Glutamatergic neuron (in vitro differentiated cells): Measurements from ENCODE around the gene CELF2. TPM values are rescaled to one million over a fixed set of nuclear protein-coding genes. Genes with fewer than 3 reads are reported as not detected.

Experiments
- DNase-seq: peaks from one replicate; pipeline ENCODE4 v3.0.0; 2022
- H3K27ac Mint-ChIP-seq: one replicate; pipeline ENCODE4 v1.8.0; 2020; ENCODE audit warnings: mild to moderate bottlenecking, mixed read lengths, inconsistent platforms; ENCODE audit not compliant: unreplicated experiment
- H3K27me3 Mint-ChIP-seq: one replicate; pipeline ENCODE4 v1.8.0; 2020; ENCODE audit warnings: mild to moderate bottlenecking, moderate library complexity, mixed read lengths, inconsistent platforms; ENCODE audit not compliant: unreplicated experiment
- H3K36me3 Mint-ChIP-seq: one replicate; pipeline ENCODE4 v1.8.0; 2020; ENCODE audit warnings: mild to moderate bottlenecking, mixed read lengths, inconsistent platforms; ENCODE audit not compliant: unreplicated experiment
- H3K4me1 Mint-ChIP-seq: one replicate; pipeline ENCODE4 v1.8.0; 2020; ENCODE audit warnings: mild to moderate bottlenecking, low read depth, mixed read lengths, inconsistent platforms; ENCODE audit not compliant: unreplicated experiment
- H3K4me3 Mint-ChIP-seq: one replicate; pipeline ENCODE4 v1.8.0; 2020; ENCODE audit warnings: mild to moderate bottlenecking, mixed read lengths, inconsistent platforms; ENCODE audit not compliant: unreplicated experiment
- H3K9me3 Mint-ChIP-seq: one replicate; pipeline ENCODE4 v1.8.0; 2020; ENCODE audit warnings: mild to moderate bottlenecking, moderate library complexity, mixed read lengths, inconsistent platforms; ENCODE audit not compliant: unreplicated experiment
- total RNA-seq: library from RNA; stranded (reverse); fragmentation: NEBNext Ultra II Directional; extraction: Animal tissue kit (Norgen Biotek cat#: 25700); gene quantifications from one replicate; pipeline ENCODE4 v1.2.1, GENCODE V29; 2021; ENCODE audit not compliant: unreplicated experiment
- TF ChIP-seq, protein P1 (sequence below): fragments of 200-600 bp; sonication (generic); IDR thresholded peaks from one replicate; pipeline ENCODE4 v1.5.0; 2021; ENCODE audit not compliant: partially characterized antibody, unreplicated experiment

The CELF2 gene
- total RNA-seq, 1 donor from 2014 or later, result 47.4 TPM

DNA sequence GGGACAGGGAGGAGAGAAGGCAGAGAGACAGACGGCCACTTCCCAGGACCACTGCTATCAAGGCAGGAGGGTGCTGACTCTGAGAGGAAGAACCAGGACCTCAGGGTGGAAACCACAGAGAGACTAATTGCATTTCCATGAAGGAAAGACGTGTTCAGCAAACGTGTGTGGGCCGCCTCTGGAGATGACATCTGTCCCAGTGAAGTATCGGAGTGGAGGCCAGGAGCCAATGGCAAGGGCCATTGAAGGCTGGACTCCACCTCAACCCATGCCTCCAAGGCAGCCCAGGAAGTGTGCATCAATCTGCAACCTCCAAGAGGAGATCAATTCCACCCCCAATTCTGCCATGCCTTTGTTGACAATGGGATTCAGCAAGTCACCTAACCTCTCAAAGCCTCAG lies 363.8 kb downstream of the CELF2 start:
- peaks cover 5% of the 10 kb centered on the region for H3K36me3 Mint-ChIP-seq
- peaks cover 2% of the 10 kb centered on the region for H3K4me1 Mint-ChIP-seq
- peaks cover 2% of the 10 kb centered on the region for H3K9me3 Mint-ChIP-seq
- peaks cover 1% of the 10 kb centered on the region for H3K27me3 Mint-ChIP-seq
- no peak overlapping the region for H3K27ac Mint-ChIP-seq
- TF ChIP-seq, protein P1, sequence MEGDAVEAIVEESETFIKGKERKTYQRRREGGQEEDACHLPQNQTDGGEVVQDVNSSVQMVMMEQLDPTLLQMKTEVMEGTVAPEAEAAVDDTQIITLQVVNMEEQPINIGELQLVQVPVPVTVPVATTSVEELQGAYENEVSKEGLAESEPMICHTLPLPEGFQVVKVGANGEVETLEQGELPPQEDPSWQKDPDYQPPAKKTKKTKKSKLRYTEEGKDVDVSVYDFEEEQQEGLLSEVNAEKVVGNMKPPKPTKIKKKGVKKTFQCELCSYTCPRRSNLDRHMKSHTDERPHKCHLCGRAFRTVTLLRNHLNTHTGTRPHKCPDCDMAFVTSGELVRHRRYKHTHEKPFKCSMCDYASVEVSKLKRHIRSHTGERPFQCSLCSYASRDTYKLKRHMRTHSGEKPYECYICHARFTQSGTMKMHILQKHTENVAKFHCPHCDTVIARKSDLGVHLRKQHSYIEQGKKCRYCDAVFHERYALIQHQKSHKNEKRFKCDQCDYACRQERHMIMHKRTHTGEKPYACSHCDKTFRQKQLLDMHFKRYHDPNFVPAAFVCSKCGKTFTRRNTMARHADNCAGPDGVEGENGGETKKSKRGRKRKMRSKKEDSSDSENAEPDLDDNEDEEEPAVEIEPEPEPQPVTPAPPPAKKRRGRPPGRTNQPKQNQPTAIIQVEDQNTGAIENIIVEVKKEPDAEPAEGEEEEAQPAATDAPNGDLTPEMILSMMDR, result no peak
- DNase-seq, result no peak
- H3K4me3 Mint-ChIP-seq, result no peak overlapping the region

DNA sequence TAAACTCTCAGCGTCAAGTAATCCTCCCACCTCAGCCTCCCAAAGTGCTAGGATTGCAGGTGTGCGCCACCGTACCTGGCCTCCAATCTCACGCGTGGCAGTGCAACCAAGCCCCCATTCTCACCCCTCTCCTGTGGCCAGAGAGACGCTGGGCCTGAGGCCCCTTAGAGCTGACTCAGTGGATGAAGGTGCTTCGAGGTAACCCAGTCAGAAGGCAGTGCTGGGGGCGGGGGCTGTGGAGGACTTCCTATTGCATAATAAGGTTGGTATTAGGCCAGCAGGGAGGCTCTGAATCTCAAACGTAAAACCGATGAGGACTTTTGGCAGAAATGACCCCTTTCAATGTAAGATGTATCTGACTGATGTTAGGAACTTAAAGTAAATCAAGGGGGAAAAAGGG lies 364.5 kb downstream of the CELF2 start:
- Mint-ChIP-seq H3K27me3 (peaks cover 1% of the 10 kb centered on the region), H3K4me3 (no peak overlapping the region), H3K4me1 (peaks cover 2% of the 10 kb centered on the region), H3K36me3 (peaks cover 5% of the 10 kb centered on the region), H3K9me3 (peaks cover 2% of the 10 kb centered on the region), H3K27ac (no peak overlapping the region)
- TF ChIP-seq, protein P1, result no peak
- DNase-seq, result no peak

DNA sequence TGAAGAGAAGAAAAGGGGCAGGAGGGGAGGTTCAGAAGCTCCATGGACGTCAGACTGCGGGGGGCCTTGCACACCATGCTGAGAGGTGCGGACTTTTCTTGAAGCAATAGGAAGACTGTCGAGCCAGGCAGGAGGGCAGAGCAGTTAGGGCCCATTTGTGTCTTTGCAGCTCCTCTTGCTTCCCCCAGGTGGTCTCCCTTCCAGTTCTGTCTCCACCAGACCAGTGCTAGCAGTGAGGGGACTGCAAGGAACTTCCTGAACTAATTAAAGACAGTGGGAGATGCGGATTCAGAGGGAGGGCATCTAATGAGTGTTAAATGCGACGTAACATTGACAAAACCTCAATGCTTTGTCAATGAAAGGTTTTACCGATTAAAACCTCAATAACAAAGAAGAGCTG lies 368.4 kb downstream of the CELF2 start:
- no peak overlapping the region for H3K27ac Mint-ChIP-seq
- DNase-seq, result no peak
- H3K4me3 Mint-ChIP-seq, result no peak overlapping the region
- H3K4me1 Mint-ChIP-seq, result no peaks in the 10 kb centered on the region
- H3K9me3 Mint-ChIP-seq, result peaks cover 2% of the 10 kb centered on the region
- peaks cover 5% of the 10 kb centered on the region for H3K36me3 Mint-ChIP-seq
- peaks cover 2% of the 10 kb centered on the region for H3K27me3 Mint-ChIP-seq
- TF ChIP-seq, protein P1, result no peak
